GM19023 (cell line): ENCODE data around the gene DSCAML1.

ENCODE experiments used
- ATAC-seq: cut with Tn5 transposase; IDR thresholded peaks from one replicate; pipeline ENCODE4 v1.9.1; 2021; ENCODE audit warnings: mild to moderate bottlenecking, moderate library complexity; ENCODE audit not compliant: unreplicated experiment

DSCAML1 gene

DNA sequence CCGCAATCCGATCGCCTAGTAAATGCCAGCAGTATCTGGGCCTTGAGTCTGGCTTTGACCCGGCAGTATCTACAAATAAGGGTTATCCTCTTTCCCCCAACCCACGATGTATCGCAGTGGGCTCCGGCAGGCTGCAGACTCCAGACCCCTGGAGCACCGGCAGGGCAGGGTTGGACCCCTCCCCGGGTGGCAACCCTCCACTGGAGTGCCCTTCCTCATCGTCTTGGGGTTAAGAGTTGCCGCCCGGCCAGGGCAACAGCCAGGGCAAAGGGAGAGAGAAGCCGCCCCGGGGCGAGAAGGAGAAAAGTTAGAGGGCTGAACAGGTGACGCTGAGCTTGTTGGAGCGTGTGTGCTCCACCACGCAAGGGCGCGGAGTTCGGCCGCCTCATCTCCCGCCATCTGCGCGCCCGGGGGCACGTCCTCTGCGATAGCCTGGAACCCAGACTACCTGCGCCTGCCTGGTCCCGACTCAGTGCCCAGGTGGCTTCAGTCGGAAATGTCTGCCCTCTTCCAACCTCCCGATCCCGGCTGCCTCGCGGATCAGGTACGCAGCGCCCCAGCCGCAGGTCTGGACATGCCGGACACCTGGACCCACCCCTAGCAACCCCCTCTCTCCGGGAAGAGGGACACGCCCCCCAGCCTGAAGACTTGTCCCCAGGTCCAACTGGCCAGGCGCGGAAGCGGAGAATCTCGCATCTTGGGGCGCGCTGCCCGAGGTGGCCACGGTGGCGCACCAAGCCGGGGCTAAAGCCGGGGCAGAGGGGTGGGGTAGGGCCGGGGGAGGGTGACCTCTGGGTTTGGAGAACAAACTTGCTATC is 1.2 kb downstream of the DSCAML1 start:
- no peak for ATAC-seq

DNA sequence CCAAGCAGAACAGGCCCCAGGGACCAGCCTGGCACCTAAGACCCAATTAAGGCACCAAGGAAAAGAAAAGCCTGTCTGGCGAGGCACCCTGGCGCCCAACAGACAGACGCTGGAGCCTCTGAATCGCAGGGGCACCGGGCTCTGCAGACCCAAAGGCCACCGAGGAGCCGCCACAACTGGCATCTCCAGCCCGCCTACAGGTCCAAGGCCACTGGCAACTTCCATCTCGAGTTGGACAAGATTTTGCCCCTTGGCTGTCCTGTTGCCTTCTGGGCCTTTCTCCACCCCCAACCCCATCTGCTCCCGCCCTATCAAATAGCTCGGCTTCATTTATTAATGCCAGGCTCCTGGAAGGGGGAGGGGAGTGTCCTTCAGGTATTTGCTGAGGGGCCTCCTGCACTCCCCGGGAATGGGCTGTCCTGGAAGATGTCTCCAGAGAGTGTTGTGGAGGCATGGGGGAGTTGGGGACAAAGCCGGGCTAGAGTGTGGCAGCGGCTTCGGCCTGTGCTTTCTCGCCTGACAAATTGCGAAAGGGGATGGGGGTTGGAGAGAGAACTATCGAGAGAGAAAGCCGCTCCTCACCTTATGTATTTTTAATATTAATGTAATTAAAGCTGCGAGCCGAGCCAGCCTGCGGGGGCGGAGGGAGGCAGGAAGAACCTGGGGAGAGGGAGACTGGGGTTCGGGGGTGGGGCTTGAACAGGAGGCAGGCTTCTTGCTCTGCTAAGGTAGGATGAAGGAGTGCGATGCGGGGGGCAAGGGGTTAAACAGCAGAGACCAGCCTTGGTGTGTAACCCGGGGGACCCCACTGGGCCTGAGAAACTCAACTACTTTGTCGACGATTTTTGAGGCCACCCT is 2.0 kb downstream of the DSCAML1 start:
- ATAC-seq = no peak

DNA sequence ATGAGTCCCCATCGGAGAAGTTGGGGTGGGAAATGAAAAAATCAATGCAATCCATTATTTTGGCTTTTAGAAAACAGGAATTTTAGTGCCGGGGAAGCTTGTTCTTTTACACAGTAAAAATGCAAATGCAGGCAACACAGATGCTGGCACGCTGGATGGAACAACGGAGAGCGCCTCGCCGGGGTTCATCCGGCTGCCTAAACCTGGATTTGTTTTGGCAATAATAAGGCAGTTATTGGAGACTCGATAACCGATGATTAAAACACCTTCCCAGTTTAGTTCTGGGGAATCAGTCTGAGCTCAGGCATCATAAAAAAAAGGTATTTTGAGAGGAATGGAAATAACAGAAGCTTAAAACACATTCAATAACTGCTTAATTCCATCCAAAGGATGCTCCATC is 2.9 kb downstream of the DSCAML1 start:
- no peak for ATAC-seq

- no peak for ATAC-seq
These were observed 3.4 kb downstream of the DSCAML1 start for GRCh38 chr11:117793583-117793982.

GRCh38 chr11:117792992-117793391 is 4.0 kb downstream of the DSCAML1 start:
- no peak for ATAC-seq

- no peak for ATAC-seq
These were observed 4.8 kb downstream of the DSCAML1 start for GRCh38 chr11:117792241-117792640.

DNA sequence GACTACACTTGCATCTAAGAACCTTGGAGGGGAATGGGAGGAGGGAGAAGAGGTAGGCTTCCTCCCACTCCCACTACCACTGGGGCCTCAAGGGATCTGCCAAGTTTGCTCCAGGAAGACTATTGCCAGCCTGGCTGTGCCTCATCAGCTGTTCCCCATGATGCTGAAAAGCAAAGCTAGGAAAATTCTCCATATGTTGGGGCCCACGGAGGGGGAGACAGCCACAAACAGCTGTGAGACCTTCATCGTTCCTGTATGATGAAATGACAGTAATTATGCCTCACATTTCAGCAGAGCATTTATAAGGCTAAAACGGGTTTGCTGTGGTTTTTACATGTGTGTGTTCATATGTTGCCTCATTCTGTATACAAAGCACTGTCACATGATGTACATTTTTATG is 6.7 kb downstream of the DSCAML1 start:
- ATAC-seq = no peak

DNA sequence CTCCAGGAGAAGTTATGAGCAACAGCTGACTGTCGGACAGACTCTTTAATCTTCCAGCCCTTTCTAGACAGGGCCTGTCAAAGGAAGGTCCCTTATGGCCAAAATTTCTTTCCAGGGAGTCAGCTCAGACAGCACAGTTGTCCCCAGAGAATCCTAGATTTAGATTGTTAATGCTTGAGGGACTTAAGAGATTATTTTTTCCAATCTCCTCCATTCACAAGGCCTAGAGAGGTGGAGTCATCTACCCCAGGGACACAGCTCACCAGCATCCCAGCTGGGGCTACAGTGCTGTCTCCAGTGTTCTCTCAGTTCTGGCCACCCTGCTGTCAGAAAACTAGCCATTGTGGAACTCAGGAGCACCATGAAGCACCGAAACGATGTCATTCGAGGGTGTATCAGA is 7.8 kb downstream of the DSCAML1 start:
- ATAC-seq = no peak

DNA sequence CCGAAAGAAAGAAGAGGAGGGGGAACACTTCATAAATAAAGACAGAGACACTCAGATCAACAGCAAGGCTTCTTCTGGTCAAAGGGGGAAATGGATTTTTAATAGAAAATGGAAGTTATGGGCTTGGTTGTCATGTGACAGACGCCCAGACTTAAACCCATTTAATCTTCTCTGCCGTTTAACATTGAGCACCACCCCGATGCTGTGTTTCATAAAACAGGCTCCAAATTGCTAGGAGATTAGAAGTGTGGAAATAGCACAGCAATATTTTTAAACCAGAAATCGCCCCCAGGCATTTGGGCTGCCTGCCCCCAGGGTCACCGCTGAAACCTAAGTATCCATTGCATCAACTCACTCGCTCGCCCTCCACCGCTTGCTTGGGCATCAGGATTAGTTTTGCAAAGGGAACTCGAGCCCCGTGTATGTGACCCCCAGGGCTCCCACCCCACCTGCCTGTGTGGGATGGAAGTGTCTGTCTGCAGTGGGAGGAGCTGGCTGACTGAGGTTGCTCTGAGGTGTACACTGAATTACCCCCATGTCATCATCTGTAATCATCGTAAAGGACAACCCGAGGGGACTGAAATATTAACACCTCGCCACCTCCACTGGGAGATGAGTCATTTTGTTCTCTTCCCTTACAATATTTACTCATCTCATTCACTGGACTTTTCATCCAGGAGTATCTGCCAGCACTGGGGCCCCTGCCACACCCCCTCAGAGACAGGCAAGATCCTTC is 10.7 kb downstream of the DSCAML1 start:
- no peak for ATAC-seq

DNA sequence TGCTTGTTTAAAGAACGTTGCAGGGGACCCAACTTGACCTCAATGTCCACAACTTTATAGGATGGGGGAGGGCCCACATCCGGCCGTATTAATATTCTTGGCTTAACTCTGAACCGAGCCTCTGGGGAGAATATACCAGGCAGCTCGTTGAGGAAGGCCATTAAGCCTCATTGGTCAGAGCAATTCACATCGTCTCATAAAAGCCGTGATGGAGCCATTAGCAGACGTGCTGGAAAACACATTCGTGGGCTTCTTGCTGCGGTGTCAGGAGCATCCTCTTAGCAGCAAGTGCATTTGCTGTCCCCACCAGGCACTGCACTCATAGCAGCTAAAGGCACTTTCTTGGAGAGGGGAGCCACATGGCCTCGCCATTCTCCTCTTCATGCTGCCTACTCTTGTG is 14.9 kb downstream of the DSCAML1 start:
- no peak for ATAC-seq

DNA sequence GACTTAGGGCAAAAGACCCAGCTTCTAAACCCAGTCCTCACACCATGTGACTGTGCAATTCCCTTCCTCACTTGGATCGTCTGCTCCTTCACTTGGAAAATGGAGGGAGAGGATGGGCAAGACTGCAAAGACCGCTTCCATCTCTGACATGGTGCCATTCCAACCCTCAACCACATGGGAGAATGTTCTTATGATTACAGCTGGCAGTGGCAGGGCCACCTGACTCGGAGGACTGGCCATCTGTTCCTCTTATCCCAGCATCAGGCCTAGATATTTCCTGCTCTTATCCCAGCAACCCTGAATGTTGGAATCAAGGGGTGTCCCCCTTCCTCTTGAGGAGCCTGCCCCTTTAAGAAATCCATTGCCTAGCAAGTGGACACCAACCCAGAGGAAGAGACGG is 15.4 kb downstream of the DSCAML1 start:
- no peak for ATAC-seq

GRCh38 chr11:117780456-117780855 is 16.6 kb downstream of the DSCAML1 start:
- no peak for ATAC-seq

GRCh38 chr11:117774553-117774952 is 22.5 kb downstream of the DSCAML1 start:
- ATAC-seq = no peak

DNA sequence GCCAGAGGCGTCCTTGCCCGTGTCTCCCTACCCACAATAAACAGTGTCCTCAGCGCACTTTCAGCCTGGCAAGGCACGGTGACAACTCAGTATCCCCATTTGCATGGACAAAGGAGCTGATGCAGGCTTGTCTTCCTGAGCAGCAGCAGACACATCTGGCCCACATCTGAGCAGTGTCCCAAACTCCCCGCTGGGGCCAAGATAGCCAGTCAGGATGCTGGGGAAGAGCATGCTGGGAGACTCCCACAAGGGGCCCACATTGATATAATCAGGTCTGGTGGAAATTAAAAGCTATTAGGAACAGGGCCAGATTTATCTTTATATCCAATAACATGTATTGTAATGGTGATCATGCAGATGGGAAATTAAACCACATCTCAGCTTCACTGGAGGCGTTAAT is 24.7 kb downstream of the DSCAML1 start:
- no peak for ATAC-seq

- no peak for ATAC-seq
These were observed 25.2 kb downstream of the DSCAML1 start for GRCh38 chr11:117771841-117772240.

DNA sequence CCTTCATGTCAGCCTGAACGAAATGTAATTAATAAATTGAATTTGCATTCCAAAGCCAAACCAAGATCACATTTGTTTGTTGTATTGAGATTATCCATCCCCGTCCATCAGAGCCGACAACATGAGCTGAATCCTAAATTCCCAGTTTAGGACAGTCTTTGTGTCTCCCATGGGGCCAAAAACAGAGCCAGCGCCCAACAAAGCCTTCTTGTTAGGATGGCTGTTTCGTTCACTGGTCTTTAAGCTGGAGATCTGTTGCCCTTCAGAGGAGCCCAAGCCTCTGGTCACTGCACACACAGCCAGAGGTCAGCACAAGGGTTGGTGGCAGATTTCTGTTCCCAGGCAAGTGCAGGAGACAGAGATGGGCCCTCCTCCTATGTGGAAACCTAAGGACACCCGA is 25.8 kb downstream of the DSCAML1 start:
- no peak for ATAC-seq

- no peak for ATAC-seq
These were observed 27.0 kb downstream of the DSCAML1 start for GRCh38 chr11:117770061-117770460.

GRCh38 chr11:117769533-117769932 is 27.5 kb downstream of the DSCAML1 start:
- no peak for ATAC-seq

GRCh38 chr11:117768506-117768905 is 28.5 kb downstream of the DSCAML1 start:
- ATAC-seq = no peak

- ATAC-seq = no peak
These were observed 29.9 kb downstream of the DSCAML1 start for GRCh38 chr11:117767071-117767470.

GRCh38 chr11:117766576-117766975 is 30.4 kb downstream of the DSCAML1 start:
- ATAC-seq = no peak
